ENCODE data around the gene PSME2. TPM values are rescaled to one million over a fixed set of nuclear protein-coding genes. Genes with fewer than 3 reads are reported as not detected.

The PSME2 gene
- total and polyA plus RNA-seq, 2 of the 13 experiments (the other 11 are each of a cell fraction or from before 2014, with no cell fraction given): 332 to 716 TPM

DNA sequence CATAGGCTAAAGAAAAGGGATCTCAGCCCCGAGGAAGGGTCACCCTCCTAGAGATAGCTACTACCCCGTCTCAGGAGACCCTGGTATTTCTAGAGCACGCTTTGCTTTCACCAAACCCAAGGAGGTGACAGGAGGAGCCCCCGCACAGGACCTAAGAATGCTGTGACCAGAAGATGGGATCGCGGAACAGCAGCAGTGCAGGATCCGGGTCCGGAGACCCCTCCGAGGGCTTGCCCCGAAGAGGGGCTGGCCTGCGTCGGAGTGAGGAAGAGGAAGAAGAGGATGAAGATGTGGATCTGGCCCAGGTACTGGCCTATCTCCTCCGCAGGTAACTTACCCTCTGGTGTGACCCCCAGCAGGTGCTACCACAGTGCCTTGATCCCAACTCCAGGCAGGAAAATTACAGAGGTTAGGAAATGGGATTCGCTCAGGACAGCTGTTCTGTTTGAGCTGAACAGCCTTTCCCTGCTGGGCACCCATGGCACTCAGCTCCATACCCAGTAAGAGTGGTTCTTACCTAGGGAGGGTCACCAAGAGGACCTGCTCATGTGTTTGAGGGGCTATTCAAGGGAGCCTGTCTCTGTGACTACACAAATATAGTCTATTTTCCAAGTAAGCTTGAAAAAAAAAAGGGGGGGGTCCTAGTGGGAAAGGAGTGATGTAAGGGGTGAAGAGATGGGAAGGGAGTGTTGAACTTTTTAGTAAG lies 30.8 kb downstream of the PSME2 start (continued):
- TF ChIP-seq ZNF44 (CRISPR knock-in tag; IDR thresholded peaks at IDR 0.05) (no peak), CAMTA2 (CRISPR knock-in tag; IDR thresholded peaks at IDR 0.05; ENCODE audit: borderline replicate concordance) (no peak), NFE2L2 (IDR thresholded peaks at IDR 0.05; ENCODE audit: low read length) (no peak), KLF16 (CRISPR knock-in tag; IDR thresholded peaks at IDR 0.05) (no peak), ZNF136 (CRISPR knock-in tag; IDR thresholded peaks at IDR 0.05; ENCODE audit: low read depth) (no peak), SRSF9 (IDR thresholded peaks at IDR 0.05; ENCODE audit: borderline replicate concordance, insufficient read depth, low read depth, low read length, poor library complexity, severe bottlenecking) (no peak), ZFP36L2 (CRISPR knock-in tag; IDR thresholded peaks at IDR 0.05) (no peak), ZNF891 (CRISPR knock-in tag; IDR thresholded peaks at IDR 0.05) (peak; percentile 95), ZNF777 (CRISPR knock-in tag; IDR thresholded peaks at IDR 0.05) (0 out of 2 replicates have a peak, but pooled peaks have one; percentile 34), PHF5A (CRISPR knock-in tag; IDR thresholded peaks at IDR 0.05; ENCODE audit: low read depth, unreplicated experiment) (peak; percentile 12), NR3C1 (CRISPR knock-in tag; IDR thresholded peaks at IDR 0.05) (no peak), GPN1 (CRISPR knock-in tag; IDR thresholded peaks at IDR 0.05; ENCODE audit: borderline replicate concordance) (peak; percentile 70), EED (CRISPR knock-in tag; IDR thresholded peaks at IDR 0.05) (no peak), HDAC1 (CRISPR knock-in tag; IDR thresholded peaks at IDR 0.05) (no peak), HMGA1 (CRISPR knock-in tag; conservative IDR thresholded peaks at IDR 0.05) (no peak), ATF7-NPFF (CRISPR knock-in tag; IDR thresholded peaks at IDR 0.05; ENCODE audit: low read depth) (peak; percentile 64; the same call in 1 of the 2 replicates), TAF15 (IDR thresholded peaks at IDR 0.05; ENCODE audit: low read depth, low read length, poor library complexity, severe bottlenecking) (no peak), ZNF883 (CRISPR knock-in tag; IDR thresholded peaks at IDR 0.05; ENCODE audit: not compliant biosample characterization) (peak; percentile 53)
- TF ChIP-seq, protein P1, sequence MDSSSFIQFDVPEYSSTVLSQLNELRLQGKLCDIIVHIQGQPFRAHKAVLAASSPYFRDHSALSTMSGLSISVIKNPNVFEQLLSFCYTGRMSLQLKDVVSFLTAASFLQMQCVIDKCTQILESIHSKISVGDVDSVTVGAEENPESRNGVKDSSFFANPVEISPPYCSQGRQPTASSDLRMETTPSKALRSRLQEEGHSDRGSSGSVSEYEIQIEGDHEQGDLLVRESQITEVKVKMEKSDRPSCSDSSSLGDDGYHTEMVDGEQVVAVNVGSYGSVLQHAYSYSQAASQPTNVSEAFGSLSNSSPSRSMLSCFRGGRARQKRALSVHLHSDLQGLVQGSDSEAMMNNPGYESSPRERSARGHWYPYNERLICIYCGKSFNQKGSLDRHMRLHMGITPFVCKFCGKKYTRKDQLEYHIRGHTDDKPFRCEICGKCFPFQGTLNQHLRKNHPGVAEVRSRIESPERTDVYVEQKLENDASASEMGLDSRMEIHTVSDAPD (CRISPR knock-in tag; IDR thresholded peaks at IDR 0.05): no peak; the same call in 1 of the 2 replicates
- TF ChIP-seq, protein P2, sequence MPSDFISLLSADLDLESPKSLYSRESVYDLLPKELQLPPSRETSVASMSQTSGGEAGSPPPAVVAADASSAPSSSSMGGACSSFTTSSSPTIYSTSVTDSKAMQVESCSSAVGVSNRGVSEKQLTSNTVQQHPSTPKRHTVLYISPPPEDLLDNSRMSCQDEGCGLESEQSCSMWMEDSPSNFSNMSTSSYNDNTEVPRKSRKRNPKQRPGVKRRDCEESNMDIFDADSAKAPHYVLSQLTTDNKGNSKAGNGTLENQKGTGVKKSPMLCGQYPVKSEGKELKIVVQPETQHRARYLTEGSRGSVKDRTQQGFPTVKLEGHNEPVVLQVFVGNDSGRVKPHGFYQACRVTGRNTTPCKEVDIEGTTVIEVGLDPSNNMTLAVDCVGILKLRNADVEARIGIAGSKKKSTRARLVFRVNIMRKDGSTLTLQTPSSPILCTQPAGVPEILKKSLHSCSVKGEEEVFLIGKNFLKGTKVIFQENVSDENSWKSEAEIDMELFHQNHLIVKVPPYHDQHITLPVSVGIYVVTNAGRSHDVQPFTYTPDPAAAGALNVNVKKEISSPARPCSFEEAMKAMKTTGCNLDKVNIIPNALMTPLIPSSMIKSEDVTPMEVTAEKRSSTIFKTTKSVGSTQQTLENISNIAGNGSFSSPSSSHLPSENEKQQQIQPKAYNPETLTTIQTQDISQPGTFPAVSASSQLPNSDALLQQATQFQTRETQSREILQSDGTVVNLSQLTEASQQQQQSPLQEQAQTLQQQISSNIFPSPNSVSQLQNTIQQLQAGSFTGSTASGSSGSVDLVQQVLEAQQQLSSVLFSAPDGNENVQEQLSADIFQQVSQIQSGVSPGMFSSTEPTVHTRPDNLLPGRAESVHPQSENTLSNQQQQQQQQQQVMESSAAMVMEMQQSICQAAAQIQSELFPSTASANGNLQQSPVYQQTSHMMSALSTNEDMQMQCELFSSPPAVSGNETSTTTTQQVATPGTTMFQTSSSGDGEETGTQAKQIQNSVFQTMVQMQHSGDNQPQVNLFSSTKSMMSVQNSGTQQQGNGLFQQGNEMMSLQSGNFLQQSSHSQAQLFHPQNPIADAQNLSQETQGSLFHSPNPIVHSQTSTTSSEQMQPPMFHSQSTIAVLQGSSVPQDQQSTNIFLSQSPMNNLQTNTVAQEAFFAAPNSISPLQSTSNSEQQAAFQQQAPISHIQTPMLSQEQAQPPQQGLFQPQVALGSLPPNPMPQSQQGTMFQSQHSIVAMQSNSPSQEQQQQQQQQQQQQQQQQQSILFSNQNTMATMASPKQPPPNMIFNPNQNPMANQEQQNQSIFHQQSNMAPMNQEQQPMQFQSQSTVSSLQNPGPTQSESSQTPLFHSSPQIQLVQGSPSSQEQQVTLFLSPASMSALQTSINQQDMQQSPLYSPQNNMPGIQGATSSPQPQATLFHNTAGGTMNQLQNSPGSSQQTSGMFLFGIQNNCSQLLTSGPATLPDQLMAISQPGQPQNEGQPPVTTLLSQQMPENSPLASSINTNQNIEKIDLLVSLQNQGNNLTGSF (CRISPR knock-in tag; IDR thresholded peaks at IDR 0.05): peak; percentile 47; the same call in 1 of the 2 replicates
